NT2/D1 (cell line): ENCODE results near the gene TSG101.

ENCODE experiments used
- SUZ12 ChIP-seq: IDR thresholded peaks from 2 replicates; pipeline ENCODE4 v1.6.1; 2011; ENCODE audit not compliant: insufficient read length, insufficient read depth; ENCODE audit errors: extremely low read depth
- YY1 ChIP-seq: IDR thresholded peaks from 2 replicates; pipeline ENCODE4 v1.6.1; 2011; ENCODE audit not compliant: insufficient read length, insufficient read depth

GRCh38 chr11:18540207-18541009 lies 13.7 kb upstream of the TSG101 start:
- TF ChIP-seq YY1 (no peak), SUZ12 (no peak)
